ENCODE measurements around the gene MAP4K4. TPM values are rescaled to one million over a fixed set of nuclear protein-coding genes. Genes with fewer than 3 reads are reported as not detected.

MAP4K4 gene
- total RNA-seq, 2 donors from 2014 or later = 60.1 to 147 TPM

DNA sequence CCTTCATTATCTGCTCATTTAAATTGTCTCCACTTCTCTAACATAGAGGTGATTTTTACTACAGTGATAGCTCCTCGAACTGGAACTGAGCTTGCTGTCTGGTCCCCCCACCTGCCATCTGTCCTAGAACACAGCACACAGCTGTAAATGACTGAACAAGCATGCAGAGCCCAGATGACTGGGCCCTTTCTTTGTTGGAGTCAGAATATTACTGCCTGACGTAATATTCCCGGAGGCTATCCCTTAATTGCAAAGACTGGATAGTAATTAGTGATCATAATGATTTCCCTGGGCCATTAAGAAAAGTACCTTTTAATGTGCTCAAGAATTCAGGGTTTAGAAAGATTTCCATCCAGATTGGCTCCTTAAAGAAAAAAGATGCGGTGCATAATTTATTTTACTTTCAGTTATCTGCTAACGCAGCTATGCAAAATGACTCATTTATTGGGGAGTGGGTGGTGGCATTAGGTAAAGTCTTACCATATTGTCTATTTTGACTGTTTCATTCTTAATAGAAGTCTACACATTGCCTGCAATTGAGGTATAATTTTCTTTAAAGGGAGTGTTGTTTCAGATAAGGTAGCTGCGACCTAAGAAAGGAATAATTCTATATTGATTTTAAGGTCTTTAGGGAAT lies 84.4 kb downstream of the MAP4K4 start:
- Histone ChIP-seq H3K36me3 (no peaks in the 10 kb centered on the region), H3K9me3 (no peaks in the 10 kb centered on the region), H3K27ac (no peak overlapping the region), H3K27me3 (replicated peaks; ENCODE audit: insufficient read depth) (no peaks in the 10 kb centered on the region), H3K4me1 (ENCODE audit: control insufficient read depth in 1 of 2, low read depth in 2 of 2) (peaks cover 5 to 35% of the 10 kb centered on the region in 2 donors), H3K4me3 (no peak overlapping the region)
- no peak for TF ChIP-seq CTCF (IDR thresholded peaks at IDR 0.05)
- DNase-seq (ENCODE audit: low spot score) (no peak), ATAC-seq (ENCODE audit: insufficient number of reproducible peaks, low FRiP score, low read depth) (no peak)

DNA sequence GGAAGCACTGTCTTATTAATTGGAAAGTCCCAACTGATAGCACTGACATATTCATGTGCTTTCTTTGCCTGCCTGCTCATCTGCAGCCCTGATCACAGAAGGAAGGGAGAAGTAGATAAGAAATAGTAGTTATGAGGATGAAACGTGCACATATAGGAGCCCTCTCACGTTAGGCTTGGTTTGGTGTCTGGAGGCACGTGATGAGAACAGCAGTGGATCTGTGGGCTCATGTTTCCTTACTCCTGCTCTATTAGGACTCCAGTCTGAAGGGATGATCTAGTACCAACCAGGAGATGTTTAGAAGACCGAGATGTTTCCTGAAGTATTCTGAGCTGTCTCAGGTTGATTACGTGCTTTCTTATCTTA lies 84.9 kb downstream of the MAP4K4 start:
- Histone ChIP-seq H3K9me3 (no peaks in the 10 kb centered on the region), H3K4me1 (ENCODE audit: control insufficient read depth in 1 of 2, low read depth in 2 of 2) (peaks cover 5 to 31% of the 10 kb centered on the region in 2 donors), H3K36me3 (no peaks in the 10 kb centered on the region), H3K27me3 (replicated peaks; ENCODE audit: insufficient read depth) (no peaks in the 10 kb centered on the region), H3K27ac (no peak overlapping the region), H3K4me3 (no peak overlapping the region)
- no peak for DNase-seq (ENCODE audit: low spot score)
- ATAC-seq (ENCODE audit: insufficient number of reproducible peaks, low FRiP score, low read depth) = no peak
- TF ChIP-seq CTCF (IDR thresholded peaks at IDR 0.05) = no peak

DNA sequence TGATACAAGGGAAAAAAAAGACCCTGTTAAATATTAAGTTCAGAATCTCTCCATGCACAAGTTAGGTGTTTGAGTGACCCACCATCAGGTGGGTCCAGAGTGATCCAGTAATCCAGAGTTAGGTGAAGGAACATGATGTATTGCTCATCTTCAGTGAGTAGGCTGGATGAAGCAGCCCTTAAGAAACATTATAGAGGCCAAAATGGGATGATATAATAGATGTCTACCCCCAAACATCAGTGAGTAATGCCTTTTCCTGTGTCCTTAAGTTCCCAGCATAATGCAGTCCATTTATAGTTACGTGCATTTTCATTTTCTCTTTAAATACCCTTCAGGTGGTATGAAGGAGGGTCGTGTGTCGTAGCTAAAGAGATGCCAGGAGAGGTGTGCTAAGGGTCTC lies 89.6 kb downstream of the MAP4K4 start:
- Histone ChIP-seq H3K9me3 (no peaks in the 10 kb centered on the region), H3K4me1 (ENCODE audit: control insufficient read depth in 1 of 2, low read depth in 2 of 2) (peaks cover 11 to 25% of the 10 kb centered on the region in 2 donors), H3K27ac (no peak overlapping the region), H3K4me3 (no peak overlapping the region), H3K27me3 (replicated peaks; ENCODE audit: insufficient read depth) (no peaks in the 10 kb centered on the region), H3K36me3 (no peaks in the 10 kb centered on the region)
- TF ChIP-seq CTCF (IDR thresholded peaks at IDR 0.05) = no peak
- ATAC-seq (ENCODE audit: insufficient number of reproducible peaks, low FRiP score, low read depth) (no peak), DNase-seq (ENCODE audit: low spot score) (no peak)

GRCh38 chr2:101788565-101788964 lies 91.1 kb downstream of the MAP4K4 start:
- H3K27ac ChIP-seq = no peak overlapping the region
- H3K4me3 ChIP-seq = no peak overlapping the region
- peaks cover 14 to 31% of the 10 kb centered on the region in 2 donors for H3K4me1 ChIP-seq (ENCODE audit: control insufficient read depth in 1 of 2, low read depth in 2 of 2)
- no peak for DNase-seq (ENCODE audit: low spot score)
- no peak for TF ChIP-seq CTCF (IDR thresholded peaks at IDR 0.05)
- no peaks in the 10 kb centered on the region for H3K9me3 ChIP-seq
- H3K27me3 ChIP-seq (replicated peaks; ENCODE audit: insufficient read depth) = no peaks in the 10 kb centered on the region
- ATAC-seq (ENCODE audit: insufficient number of reproducible peaks, low FRiP score, low read depth) = no peak
- H3K36me3 ChIP-seq = no peaks in the 10 kb centered on the region

DNA sequence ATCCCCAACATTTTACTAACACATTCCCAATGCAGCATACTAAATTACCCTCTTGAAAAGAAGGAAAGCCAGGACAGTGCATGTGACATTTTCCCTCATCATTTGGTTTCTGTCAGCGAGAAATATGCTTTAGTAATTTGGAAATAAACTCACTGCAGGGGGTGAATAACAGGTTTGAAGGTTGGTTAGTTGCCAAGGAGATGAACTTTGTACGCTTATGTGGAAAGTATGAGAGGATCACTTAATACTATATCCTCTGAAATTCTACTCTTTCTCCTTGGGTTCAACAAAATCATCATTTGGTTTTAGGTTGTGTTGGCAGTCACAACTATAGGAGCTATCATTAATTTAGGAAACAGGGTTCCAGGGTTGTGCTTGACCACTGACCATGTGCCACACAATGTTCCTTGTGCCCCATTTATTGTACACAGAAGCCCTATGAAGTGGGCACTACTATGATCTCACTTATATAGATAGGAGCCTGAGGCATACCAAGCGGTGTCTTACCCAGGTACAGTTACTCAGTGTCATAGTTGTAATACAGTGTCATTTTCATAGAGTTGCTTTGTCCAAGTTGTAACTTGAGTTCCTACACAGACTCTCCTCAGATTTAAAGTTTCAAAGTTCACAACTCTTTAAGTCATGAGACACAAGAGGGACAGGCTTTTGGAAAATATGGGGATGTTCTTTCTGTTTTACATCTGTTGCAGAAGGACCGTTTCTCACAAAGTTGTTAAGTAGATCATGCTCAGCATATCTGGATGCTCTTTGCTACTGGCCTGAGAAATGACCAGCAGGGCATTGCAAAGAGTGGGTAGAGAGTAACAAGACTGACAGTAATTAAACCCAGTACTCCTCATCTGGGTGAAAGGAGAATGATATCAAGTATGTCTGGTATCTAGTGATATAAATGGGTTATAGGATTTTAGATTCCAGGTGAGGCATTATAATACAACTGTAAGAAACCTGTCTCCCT lies 91.8 kb downstream of the MAP4K4 start:
- peaks cover 14 to 35% of the 10 kb centered on the region in 2 donors for H3K4me1 ChIP-seq (ENCODE audit: control insufficient read depth in 1 of 2, low read depth in 2 of 2)
- H3K27me3 ChIP-seq (replicated peaks; ENCODE audit: insufficient read depth) = no peaks in the 10 kb centered on the region
- no peak overlapping the region for H3K4me3 ChIP-seq
- DNase-seq (ENCODE audit: low spot score) (no peak), ATAC-seq (ENCODE audit: insufficient number of reproducible peaks, low FRiP score, low read depth) (no peak)
- H3K9me3 ChIP-seq = no peaks in the 10 kb centered on the region
- no peak for TF ChIP-seq CTCF (IDR thresholded peaks at IDR 0.05)
- H3K36me3 ChIP-seq = no peaks in the 10 kb centered on the region
- no peak overlapping the region for H3K27ac ChIP-seq
